IMR-90 (cell line): Measurements from ENCODE around the gene GABPB1. TPM values are rescaled to one million over a fixed set of nuclear protein-coding genes. Genes with fewer than 3 reads are reported as not detected.

Experiments used
- ATAC-seq: fragments of 200-7000 bp; cut with Tn5 transposase; 2 replicates; pipeline ENCODE4 v1.9.1; 2020; ENCODE audit warnings: low read depth, mild to moderate bottlenecking, moderate library complexity
- BruUV-seq: library from RNA; stranded (reverse); fragments of 400-500 nt; replicated peaks from 2 replicates; lab custom pipeline; 2021; lab: Mats Ljungman, UMichigan
- CTCF ChIA-PET: fragments of 300-600 bp; formaldehyde crosslinking; extraction: SDS; loops from one replicate; lab custom pipeline; 2021; ENCODE audit warnings: antibody characterized with exemption; lab: Yijun Ruan, JAX
- POLR2A ChIA-PET: fragments of 300-600 bp; sonication (Branson Sonifier 250); formaldehyde crosslinking; loops from one replicate; lab custom pipeline; 2022; ENCODE audit warnings: antibody characterized with exemption; ENCODE audit not compliant: unreplicated experiment; lab: Charles Lee
- DNase-seq: peaks from one replicate; pipeline ENCODE4 v3.0.0; 2013
- H2AFZ ChIP-seq: replicated peaks from 2 replicates; pipeline ENCODE3; 2013; ENCODE audit warnings: low read length, mild to moderate bottlenecking; ENCODE audit not compliant: poor library complexity
- H2AK5ac ChIP-seq: 2 replicates; pipeline ENCODE4 v1.6.1; 2013; ENCODE audit warnings: low read depth, low read length, inconsistent platforms
- H2AK9ac ChIP-seq: replicated peaks from 2 replicates; pipeline ENCODE3; 2013; ENCODE audit warnings: mild to moderate bottlenecking, low read depth, low read length, moderate library complexity; ENCODE audit not compliant: poor library complexity
- H2BK120ac ChIP-seq: 2 replicates; pipeline ENCODE4 v1.6.1; 2013; ENCODE audit warnings: low read depth, low read length, inconsistent platforms
- H2BK15ac ChIP-seq: 3 replicates; pipeline ENCODE4 v1.6.1; 2013; ENCODE audit warnings: low read depth, low read length, inconsistent platforms
- H2BK20ac ChIP-seq: 2 replicates; pipeline ENCODE4 v1.6.1; 2013; ENCODE audit warnings: low read depth, mild to moderate bottlenecking, inconsistent platforms, low read length, moderate library complexity
- H2BK5ac ChIP-seq: 2 replicates; pipeline ENCODE4 v1.6.1; 2013; ENCODE audit warnings: mild to moderate bottlenecking, low read depth, low read length, inconsistent platforms; ENCODE audit not compliant: poor library complexity, severe bottlenecking
- H3K14ac ChIP-seq: replicated peaks from 2 replicates; pipeline ENCODE4 v1.6.1; 2013; ENCODE audit warnings: low read depth, low read length, inconsistent platforms
- H3K18ac ChIP-seq: 2 replicates; pipeline ENCODE4 v1.6.1; 2013; ENCODE audit warnings: low read depth, low read length, control low read depth
- H3K23ac ChIP-seq: 2 replicates; pipeline ENCODE4 v1.6.1; 2013; ENCODE audit warnings: low read depth, low read length, inconsistent platforms
- H3K27ac ChIP-seq: 2 replicates; pipeline ENCODE4 v1.5.1; 2013; ENCODE audit warnings: mild to moderate bottlenecking, control low read depth, low read length; ENCODE audit not compliant: insufficient read depth
- H3K27me3 ChIP-seq: 2 replicates; pipeline ENCODE4 v1.6.1; 2013; ENCODE audit warnings: low read length; ENCODE audit not compliant: control insufficient read depth, insufficient read depth
- H3K36me3 ChIP-seq: 2 replicates; pipeline ENCODE4 v1.6.1; 2013; ENCODE audit warnings: low read length, mixed read lengths; ENCODE audit not compliant: control insufficient read depth, insufficient read depth
- H3K4ac ChIP-seq: 2 replicates; pipeline ENCODE4 v1.6.1; 2013; ENCODE audit warnings: low read depth, low read length, inconsistent platforms
- H3K4me1 ChIP-seq: 2 replicates; pipeline ENCODE4 v1.6.1; 2013; ENCODE audit warnings: low read length, mixed read lengths; ENCODE audit not compliant: control insufficient read depth, insufficient read depth
- H3K4me2 ChIP-seq: 2 replicates; pipeline ENCODE4 v1.6.1; 2013; ENCODE audit warnings: low read depth, mild to moderate bottlenecking, control low read depth, low read length, moderate library complexity
- H3K4me3 ChIP-seq: 2 replicates; pipeline ENCODE4 v1.5.1; 2013; ENCODE audit warnings: low read depth, mild to moderate bottlenecking, control low read depth, low read length, moderate library complexity; ENCODE audit not compliant: insufficient read depth
- H3K56ac ChIP-seq: 2 replicates; pipeline ENCODE4 v1.6.1; 2013; ENCODE audit warnings: low read length, inconsistent platforms; ENCODE audit not compliant: insufficient read depth; ENCODE audit errors: extremely low read depth
- H3K79me1 ChIP-seq, 2 experiments: 2 replicates each; pipeline ENCODE4 v1.6.1; 2013; ENCODE audit warnings: low read length in 2 of 2, inconsistent platforms in 1 of 2, low read depth in 1 of 2
- H3K9ac ChIP-seq: 2 replicates; pipeline ENCODE4 v1.6.1; 2013; ENCODE audit warnings: low read depth, low read length, control low read depth
- H3K9me1 ChIP-seq: 2 replicates; pipeline ENCODE4 v1.6.1; 2013; ENCODE audit warnings: low read length, inconsistent platforms; ENCODE audit not compliant: insufficient read depth
- H3K9me3 ChIP-seq: 2 replicates; pipeline ENCODE4 v1.6.1; 2013; ENCODE audit warnings: low read length; ENCODE audit not compliant: control insufficient read depth, insufficient read depth
- H4K20me1 ChIP-seq: 2 replicates; pipeline ENCODE4 v1.6.1; 2013; ENCODE audit warnings: low read length, inconsistent platforms; ENCODE audit not compliant: insufficient read depth
- H4K5ac ChIP-seq: 2 replicates; pipeline ENCODE4 v1.6.1; 2013; ENCODE audit warnings: mild to moderate bottlenecking, low read depth, low read length, control low read depth
- H4K8ac ChIP-seq, 2 experiments: 2 replicates each; pipeline ENCODE4 v1.6.1; 2013; ENCODE audit warnings: low read depth in 2 of 2, low read length in 2 of 2, control low read depth in 1 of 2, inconsistent platforms in 1 of 2
- H4K91ac ChIP-seq: 2 replicates; pipeline ENCODE4 v1.6.1; 2013; ENCODE audit warnings: low read depth, low read length, inconsistent platforms; ENCODE audit not compliant: insufficient read depth
- BHLHE40 ChIP-seq: fragments of 150-350 bp; IDR thresholded peaks from 2 replicates; pipeline ENCODE4 v1.6.1; 2016; ENCODE audit warnings: mild to moderate bottlenecking, low read depth, low read length
- CEBPB ChIP-seq: IDR thresholded peaks from 2 replicates; pipeline ENCODE4 v1.6.1; 2012; ENCODE audit warnings: low read depth, low read length, improper control_type of control experiment
- FOS ChIP-seq: fragments of 150-350 bp; IDR thresholded peaks from 2 replicates; pipeline ENCODE4 v1.6.1; 2016; ENCODE audit warnings: low read depth, low read length
- MAFK ChIP-seq: IDR thresholded peaks from 2 replicates; pipeline ENCODE4 v1.6.1; 2012; ENCODE audit warnings: low read depth, low read length, improper control_type of control experiment
- MAZ ChIP-seq: IDR thresholded peaks from 2 replicates; pipeline ENCODE4 v1.6.1; 2012; ENCODE audit warnings: low read depth, mild to moderate bottlenecking, low read length, improper control_type of control experiment, moderate library complexity, borderline replicate concordance
- MXI1 ChIP-seq: IDR thresholded peaks from 2 replicates; pipeline ENCODE4 v1.6.1; 2012; ENCODE audit warnings: low read depth, mild to moderate bottlenecking, low read length, moderate library complexity, borderline replicate concordance
- NFE2L2 ChIP-seq: fragments of 150-350 bp; IDR thresholded peaks from 2 replicates; pipeline ENCODE4 v1.6.1; 2016; ENCODE audit warnings: low read depth, mild to moderate bottlenecking, low read length
- POLR2A ChIP-seq: IDR thresholded peaks from 2 replicates; pipeline ENCODE4 v1.6.1; 2012; ENCODE audit warnings: mild to moderate bottlenecking, low read depth, low read length
- RCOR1 ChIP-seq: IDR thresholded peaks from 2 replicates; pipeline ENCODE4 v1.6.1; 2012; ENCODE audit warnings: mild to moderate bottlenecking, low read length, improper control_type of control experiment; ENCODE audit not compliant: insufficient replicate concordance
- RFX5 ChIP-seq: IDR thresholded peaks from 2 replicates; pipeline ENCODE4 v1.8.0; 2012; ENCODE audit warnings: low read depth, mild to moderate bottlenecking, low read length, moderate library complexity
- SMC3 ChIP-seq: fragments of 150-350 bp; IDR thresholded peaks from 2 replicates; pipeline ENCODE4 v1.6.1; 2016; ENCODE audit warnings: low read depth, mild to moderate bottlenecking, antibody characterized with exemption, low read length, moderate library complexity
- WGBS, 2 experiments: methylation state at CpG; one replicate each; pipeline versions ENCODE4 v1.1.5 to v1.1.7; 2013; ENCODE audit warnings: missing lambda C conversion rate in 2 of 2; ENCODE audit not compliant: insufficient read length in 1 of 2; ENCODE audit errors: extremely low coverage in 2 of 2; 5-methylcytosine and 5-hydroxymethylcytosine counted together
- dilution Hi-C: fragments of 300-500 bp; cut with HindIII; formaldehyde crosslinking; loops from one replicate; pipeline ENCODE4 v1.14.3; 2018; ENCODE audit warnings: low sequenced_read_pairs; ENCODE audit not compliant: unreplicated experiment
- in situ Hi-C: fragments of 300-500 bp; cut with MboI; formaldehyde crosslinking; loops from 3 replicates; pipeline ENCODE4 v1.14.3; 2019; ENCODE audit warnings: low sequenced_read_pairs, inconsistent platforms, mixed read lengths
- intact Hi-C: fragments of 100-400 bp; cut with micrococcal nuclease; formaldehyde crosslinking; loops from 2 replicates; pipeline ENCODE4 v1.10.0; 2022
- polyA plus RNA-seq, 3 experiments: library from polyadenylated mRNA; depleted of rRNA; stranded (reverse); fragments of >200 nt; gene quantifications; 2 replicates each; pipeline ENCODE4 v1.2.3, GENCODE V29; 2012; ENCODE audit warnings: low replicate concordance in 1 of 3
- total RNA-seq: library from RNA; depleted of rRNA; stranded (reverse); fragments of >200 nt; gene quantifications from 2 replicates; pipeline ENCODE4 v1.2.3, GENCODE V29; 2012
- TF ChIP-seq, protein P1 (sequence below): fragments of 150-350 bp; IDR thresholded peaks from 2 replicates; pipeline ENCODE4 v1.6.1; 2016; ENCODE audit warnings: low read depth, mild to moderate bottlenecking, low read length, moderate library complexity, borderline replicate concordance
- TF ChIP-seq, protein P2 (sequence below): conservative IDR thresholded peaks from 2 replicates; pipeline ENCODE4 v1.5.1; 2012; ENCODE audit warnings: mild to moderate bottlenecking, low read depth, low read length, improper control_type of control experiment

The GABPB1 gene
- total and polyA plus RNA-seq, 2 of the 4 experiments (the other 2 are of a cell fraction): 26.3 to 89.3 TPM

DNA sequence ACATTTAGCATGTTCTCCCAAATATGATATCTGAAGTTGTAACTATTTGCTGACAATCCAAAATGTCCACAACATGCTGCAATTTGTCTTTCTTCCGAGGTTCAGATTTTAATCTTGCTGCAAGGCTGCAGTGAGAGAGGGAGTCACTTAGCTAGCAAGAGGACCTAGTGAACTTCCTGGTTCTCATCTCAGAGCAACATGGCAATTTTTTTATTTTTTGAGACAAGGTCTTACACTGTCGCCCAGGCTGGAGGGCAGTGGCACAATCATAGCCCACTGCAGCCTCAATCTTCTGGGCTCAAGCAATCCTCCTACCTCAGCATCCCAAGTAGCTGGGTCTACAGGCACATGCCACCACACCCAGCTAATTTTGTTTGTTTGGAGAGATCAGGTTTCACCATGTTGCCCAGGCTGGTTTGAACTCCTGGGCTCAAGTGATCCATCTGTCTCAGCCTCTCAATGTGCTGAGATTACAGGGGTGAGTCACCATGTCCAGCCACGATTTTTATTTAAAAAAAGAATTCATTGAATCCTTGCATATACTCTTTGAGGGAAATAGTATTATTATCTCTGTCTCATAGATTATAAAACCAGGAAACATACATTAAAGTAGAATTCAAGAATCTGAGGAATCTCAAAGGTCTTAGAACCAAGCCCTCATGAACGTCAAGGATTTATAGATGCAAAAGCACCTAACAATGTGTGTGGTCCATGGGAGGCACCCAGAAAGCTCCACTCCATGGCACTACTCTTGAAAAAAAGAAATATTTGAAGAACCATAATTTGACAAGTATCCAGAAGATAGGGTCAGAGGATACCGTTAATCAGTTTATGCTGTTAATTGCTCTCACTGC lies 98.6 kb downstream of the GABPB1 start:
- Histone ChIP-seq H2AK5ac (0 out of 2 replicates have a peak overlapping the region, but pooled peaks have one; percentile 80), H3K9me1 (peaks cover 9% of the 10 kb centered on the region), H3K14ac (peak overlapping the region; percentile 20; the same call in 1 of the 2 replicates), H3K18ac (no peak overlapping the region), H3K56ac (no peak overlapping the region), H3K79me1 (no peaks in the 10 kb centered on the region), H3K4me3 (no peak overlapping the region), H4K8ac (no peak overlapping the region; a peak in 1 of 4 replicates), H3K27ac (no peak overlapping the region), H2AFZ (no peak overlapping the region), H2BK120ac (peak overlapping the region; percentile 58; the same call in 1 of the 2 replicates), H2BK15ac (peak overlapping the region; percentile 63; the same call in 1 of the 3 replicates), H3K4me1 (peaks cover 10% of the 10 kb centered on the region), H3K23ac (0 out of 2 replicates have a peak overlapping the region, but pooled peaks have one; percentile 36), H4K5ac (no peak overlapping the region), H4K91ac (peak overlapping the region; percentile 44), H4K20me1 (no peaks in the 10 kb centered on the region), H3K36me3 (no peaks in the 10 kb centered on the region), H3K4me2 (no peak overlapping the region), H2AK9ac (no peak overlapping the region), H3K9me3 (no peaks in the 10 kb centered on the region), H2BK20ac (peak overlapping the region; percentile 53), H2BK5ac (no peak overlapping the region), H3K9ac (no peak overlapping the region), H3K27me3 (peaks cover 11% of the 10 kb centered on the region), H3K4ac (peak overlapping the region; percentile 52; the same call in 1 of the 2 replicates)
- intact Hi-C loops: no loop called here
- in situ Hi-C loops: no loop called here
- no TSS peak for BruUV-seq
- ATAC-seq (peak; percentile 88), DNase-seq (peak; percentile 89)
- no CpG with 5 or more reads among the region's 5 CpGs for WGBS, 2 experiments
- dilution Hi-C loops: no loop called here
- CTCF ChIA-PET: interaction anchor here (1.9 kb wide), 1 partner anchor 60 kb away, joined by 4 read pairs; no protein-coding TSS in a partner anchor
- POLR2A ChIA-PET: no interaction called here
- TF ChIP-seq BHLHE40 (peak; percentile 80), MXI1 (no peak), RCOR1 (peak; percentile 64), FOS (peak; percentile 74), RFX5 (no peak), CEBPB (no peak), NFE2L2 (no peak), POLR2A (no peak), SMC3 (no peak), MAFK (0 out of 2 replicates have a peak, but pooled peaks have one; percentile 46), MAZ (no peak)
- TF ChIP-seq, protein P1, sequence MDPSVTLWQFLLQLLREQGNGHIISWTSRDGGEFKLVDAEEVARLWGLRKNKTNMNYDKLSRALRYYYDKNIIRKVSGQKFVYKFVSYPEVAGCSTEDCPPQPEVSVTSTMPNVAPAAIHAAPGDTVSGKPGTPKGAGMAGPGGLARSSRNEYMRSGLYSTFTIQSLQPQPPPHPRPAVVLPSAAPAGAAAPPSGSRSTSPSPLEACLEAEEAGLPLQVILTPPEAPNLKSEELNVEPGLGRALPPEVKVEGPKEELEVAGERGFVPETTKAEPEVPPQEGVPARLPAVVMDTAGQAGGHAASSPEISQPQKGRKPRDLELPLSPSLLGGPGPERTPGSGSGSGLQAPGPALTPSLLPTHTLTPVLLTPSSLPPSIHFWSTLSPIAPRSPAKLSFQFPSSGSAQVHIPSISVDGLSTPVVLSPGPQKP: no peak
- TF ChIP-seq, protein P2, sequence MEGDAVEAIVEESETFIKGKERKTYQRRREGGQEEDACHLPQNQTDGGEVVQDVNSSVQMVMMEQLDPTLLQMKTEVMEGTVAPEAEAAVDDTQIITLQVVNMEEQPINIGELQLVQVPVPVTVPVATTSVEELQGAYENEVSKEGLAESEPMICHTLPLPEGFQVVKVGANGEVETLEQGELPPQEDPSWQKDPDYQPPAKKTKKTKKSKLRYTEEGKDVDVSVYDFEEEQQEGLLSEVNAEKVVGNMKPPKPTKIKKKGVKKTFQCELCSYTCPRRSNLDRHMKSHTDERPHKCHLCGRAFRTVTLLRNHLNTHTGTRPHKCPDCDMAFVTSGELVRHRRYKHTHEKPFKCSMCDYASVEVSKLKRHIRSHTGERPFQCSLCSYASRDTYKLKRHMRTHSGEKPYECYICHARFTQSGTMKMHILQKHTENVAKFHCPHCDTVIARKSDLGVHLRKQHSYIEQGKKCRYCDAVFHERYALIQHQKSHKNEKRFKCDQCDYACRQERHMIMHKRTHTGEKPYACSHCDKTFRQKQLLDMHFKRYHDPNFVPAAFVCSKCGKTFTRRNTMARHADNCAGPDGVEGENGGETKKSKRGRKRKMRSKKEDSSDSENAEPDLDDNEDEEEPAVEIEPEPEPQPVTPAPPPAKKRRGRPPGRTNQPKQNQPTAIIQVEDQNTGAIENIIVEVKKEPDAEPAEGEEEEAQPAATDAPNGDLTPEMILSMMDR: no peak
